KOPT-K1 (cell line): Measurements from ENCODE around the gene TMCO2.

Experiments
- H3K27ac ChIP-seq: fragments of 200-600 bp; sonication (generic); 2 replicates; pipeline ENCODE4 v1.5.1; 2016; ENCODE audit warnings: antibody characterized with exemption, mild to moderate bottlenecking, low read depth, low read length; ENCODE audit not compliant: poor library complexity, severe bottlenecking
- H3K36me3 ChIP-seq: fragments of 200-600 bp; sonication (generic); 2 replicates; pipeline ENCODE4 v1.5.1; 2017; ENCODE audit warnings: antibody characterized with exemption, mild to moderate bottlenecking, low read length, moderate library complexity; ENCODE audit not compliant: insufficient read depth
- H3K9me3 ChIP-seq: fragments of 200-600 bp; sonication (generic); 2 replicates; pipeline ENCODE4 v1.5.1; 2017; ENCODE audit warnings: antibody characterized with exemption, low read length, mild to moderate bottlenecking; ENCODE audit not compliant: insufficient read depth, poor library complexity, severe bottlenecking

The TMCO2 gene

GRCh38 chr1:40270152-40270834 is 22.6 kb downstream of the TMCO2 start:
- peaks cover 91% of the 10 kb centered on the region for H3K36me3 ChIP-seq
- H3K9me3 ChIP-seq, result no peaks in the 10 kb centered on the region
- H3K27ac ChIP-seq, result no peak overlapping the region

GRCh38 chr1:40272653-40273213 is 25.0 kb downstream of the TMCO2 start:
- no peaks in the 10 kb centered on the region for H3K9me3 ChIP-seq
- peaks cover 95% of the 10 kb centered on the region for H3K36me3 ChIP-seq
- H3K27ac ChIP-seq, result no peak overlapping the region

- Histone ChIP-seq H3K27ac (no peak overlapping the region), H3K9me3 (no peaks in the 10 kb centered on the region), H3K36me3 (peaks cover 93% of the 10 kb centered on the region)
Observed at GRCh38 chr1:40273547-40274166, 25.9 kb downstream of the TMCO2 start.

DNA sequence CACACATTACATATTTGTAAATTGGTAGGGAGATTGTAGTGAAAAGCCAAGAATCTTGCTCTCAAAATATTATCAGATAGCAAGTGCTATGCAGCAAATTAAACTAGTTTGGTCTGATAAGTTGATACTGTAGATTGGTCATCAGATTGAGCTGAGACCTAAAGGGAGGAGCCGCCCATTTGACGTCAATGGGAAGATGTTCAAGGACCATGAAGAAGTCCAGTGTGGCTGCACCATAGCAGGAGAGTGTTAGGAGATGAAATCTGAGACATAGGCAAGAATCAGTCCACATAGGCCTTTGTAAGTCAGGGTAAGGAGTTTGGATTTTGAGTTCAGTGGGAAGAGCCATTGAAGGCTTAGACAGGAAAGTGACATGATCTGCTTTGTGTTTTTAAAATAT is 26.6 kb downstream of the TMCO2 start:
- Histone ChIP-seq H3K9me3 (no peaks in the 10 kb centered on the region), H3K27ac (no peak overlapping the region), H3K36me3 (peaks cover 93% of the 10 kb centered on the region)

DNA sequence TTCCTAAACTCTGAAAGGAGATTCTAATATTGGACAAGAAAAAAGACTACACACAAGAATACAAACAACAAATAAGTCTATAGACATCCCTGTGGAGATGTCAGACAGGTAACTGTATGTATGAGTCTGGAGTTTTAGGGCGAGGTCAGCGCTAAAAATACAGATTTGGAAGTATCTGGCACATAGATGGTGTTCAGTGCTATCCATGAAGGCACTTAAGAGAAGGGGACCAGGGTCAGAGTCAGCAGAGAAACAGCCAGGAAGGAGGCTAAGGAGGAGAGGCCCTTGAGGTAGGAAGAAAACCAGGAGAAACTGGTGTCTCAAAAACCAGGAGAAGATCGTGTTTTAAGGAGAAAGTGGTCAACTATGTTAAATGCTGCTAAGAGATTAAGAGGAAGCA is 28.4 kb downstream of the TMCO2 start:
- H3K36me3 ChIP-seq, result peaks cover 91% of the 10 kb centered on the region
- H3K27ac ChIP-seq, result no peak overlapping the region
- H3K9me3 ChIP-seq, result no peaks in the 10 kb centered on the region

- H3K9me3 ChIP-seq, result no peaks in the 10 kb centered on the region
- H3K27ac ChIP-seq, result no peak overlapping the region
- H3K36me3 ChIP-seq, result peaks cover 86% of the 10 kb centered on the region
Observed at GRCh38 chr1:40281853-40282252, 34.1 kb downstream of the TMCO2 start.

- H3K36me3 ChIP-seq, result peaks cover 86% of the 10 kb centered on the region
- H3K27ac ChIP-seq, result no peak overlapping the region
- H3K9me3 ChIP-seq, result no peaks in the 10 kb centered on the region
Observed at GRCh38 chr1:40291293-40291692, 43.6 kb downstream of the TMCO2 start.

GRCh38 chr1:40299366-40300248 is 51.9 kb downstream of the TMCO2 start:
- Histone ChIP-seq H3K9me3 (no peaks in the 10 kb centered on the region), H3K36me3 (peaks cover 4% of the 10 kb centered on the region), H3K27ac (no peak overlapping the region)

- no peak overlapping the region for H3K27ac ChIP-seq
- H3K9me3 ChIP-seq, result no peaks in the 10 kb centered on the region
- no peaks in the 10 kb centered on the region for H3K36me3 ChIP-seq
Observed at GRCh38 chr1:40300249-40300567, 52.5 kb downstream of the TMCO2 start.

DNA sequence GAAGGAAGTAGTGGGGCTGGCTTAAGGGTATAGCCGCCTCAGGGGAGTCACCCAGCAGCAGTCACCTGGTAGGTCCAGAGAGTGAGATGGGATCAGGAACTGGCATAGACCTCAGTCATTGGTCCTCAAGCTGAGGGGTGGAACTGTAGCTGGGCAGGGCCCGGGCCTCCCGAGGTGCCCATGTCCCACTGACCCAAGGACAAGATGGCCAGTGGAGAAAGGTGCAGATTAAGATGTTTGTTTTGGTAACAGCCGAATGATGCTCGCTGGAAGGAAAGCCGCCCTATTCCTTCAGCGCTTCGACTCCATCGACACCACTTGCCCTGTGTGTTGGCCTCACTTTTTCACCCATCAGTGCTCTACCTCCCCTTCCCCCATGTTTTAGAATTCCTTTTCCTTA is 52.9 kb downstream of the TMCO2 start:
- Histone ChIP-seq H3K9me3 (no peaks in the 10 kb centered on the region), H3K27ac (no peak overlapping the region), H3K36me3 (no peaks in the 10 kb centered on the region)

DNA sequence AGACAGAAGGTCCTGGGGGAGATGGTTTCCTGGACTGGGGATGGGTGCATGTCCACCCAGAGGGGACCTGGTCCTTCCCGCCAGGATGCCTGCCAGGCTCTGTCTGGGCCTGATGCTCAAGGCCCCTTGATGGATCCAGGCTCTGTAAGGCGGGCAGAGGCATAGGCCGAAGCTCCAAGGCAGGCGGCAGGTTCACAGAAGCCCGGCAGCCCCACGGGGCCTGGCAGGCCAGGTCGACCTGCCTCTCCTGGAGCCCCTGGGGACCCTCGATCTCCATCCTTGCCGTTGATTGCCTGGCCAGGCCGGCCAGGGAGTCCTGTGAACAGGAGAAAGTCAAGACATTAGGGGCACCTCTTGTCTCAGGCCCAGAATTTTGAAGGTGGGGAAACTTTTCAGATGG is 53.3 kb downstream of the TMCO2 start:
- Histone ChIP-seq H3K27ac (no peak overlapping the region), H3K36me3 (no peaks in the 10 kb centered on the region), H3K9me3 (no peaks in the 10 kb centered on the region)
